Measurements from ENCODE around the gene CDC37L1. TPM values are rescaled to one million over a fixed set of nuclear protein-coding genes. Genes with fewer than 3 reads are reported as not detected.

CDC37L1 gene
- polyA plus RNA-seq, 1 donor (not counting 4 experiments of a cell fraction or from before 2014, with no cell fraction given): 15.5 TPM

DNA sequence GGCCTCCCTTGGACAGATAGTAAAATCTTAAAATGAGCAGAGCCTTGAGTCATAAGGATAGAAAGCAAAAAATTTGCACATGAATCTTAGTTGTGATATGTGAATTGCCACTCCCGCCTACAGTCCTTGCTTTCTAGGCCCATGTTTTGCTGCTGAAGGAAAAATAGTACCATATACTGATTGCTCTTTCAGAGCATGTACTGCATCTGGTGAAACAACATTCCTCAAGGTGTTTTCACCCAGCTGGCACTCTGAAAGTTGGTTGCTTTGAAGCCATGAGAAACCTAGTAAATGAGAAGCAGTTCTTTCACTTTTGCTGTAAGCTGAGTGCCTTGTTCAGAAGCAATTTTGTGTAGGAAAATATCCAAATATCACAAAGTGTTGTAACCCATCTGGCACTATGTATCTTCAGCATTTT is 10.3 kb downstream of the CDC37L1 start:
- peaks cover 18% of the 10 kb centered on the region for H3K79me2 ChIP-seq (ENCODE audit: control insufficient read depth, insufficient read depth, low read length)
- H3K4me2 ChIP-seq (ENCODE audit: control insufficient read depth, extremely low read depth, insufficient read depth, low read depth, low read length): no peak overlapping the region
- H3K27me3 ChIP-seq (ENCODE audit: control insufficient read depth, extremely low read depth, insufficient read depth, low read length): no peaks in the 10 kb centered on the region
- no peak for TF ChIP-seq EZH2 (IDR thresholded peaks at IDR 0.05; ENCODE audit: low read length)
- TF ChIP-seq CTCF (optimal IDR thresholded peaks at IDR 0.05 in 1 of 3, IDR thresholded peaks at IDR 0.05 in 1 of 3, conservative IDR thresholded peaks at IDR 0.05 in 1 of 3; ENCODE audit: extremely low read depth in 1 of 3, insufficient read depth in 2 of 3, low read length in 3 of 3): no peak
- H3K9ac ChIP-seq (ENCODE audit: control insufficient read depth, extremely low read depth, insufficient read depth, low read length): no peak overlapping the region
- H3K27ac ChIP-seq (ENCODE audit: control insufficient read depth, insufficient read depth, low read length): no peak overlapping the region
- H3K4me1 ChIP-seq (ENCODE audit: control insufficient read depth, extremely low read depth, insufficient read depth, low read length): peaks cover 3% of the 10 kb centered on the region
- H3K36me3 ChIP-seq (ENCODE audit: control insufficient read depth in 2 of 2, extremely low read depth in 1 of 2, insufficient read depth in 2 of 2, low read length in 2 of 2): peaks cover 6 to 11% of the 10 kb centered on the region in 2 experiments
- dilution Hi-C loops (cut with MboI; ENCODE audit: extremely low pct_ligation_motif_present, low sequenced_read_pairs): no loop called here
- no peaks in the 10 kb centered on the region for H3K9me1 ChIP-seq (ENCODE audit: control insufficient read depth, extremely low read depth, insufficient read depth, low read length)
- H3K9me3 ChIP-seq (ENCODE audit: control insufficient read depth, low read depth, low read length): no peaks in the 10 kb centered on the region
- H4K20me1 ChIP-seq (ENCODE audit: control insufficient read depth, extremely low read depth, insufficient read depth, low read length): no peaks in the 10 kb centered on the region
- FAIRE-seq: peak; percentile 59
- H3K4me3 ChIP-seq (ENCODE audit: control insufficient read depth in 2 of 3, extremely low read depth in 1 of 3, insufficient read depth in 2 of 3, low read depth in 1 of 3, low read length in 3 of 3): no peak overlapping the region
- no peak overlapping the region for H2AFZ ChIP-seq (ENCODE audit: control insufficient read depth, low read length)
- DNase-seq (ENCODE audit: low read depth, low spot score): no peak

- H3K79me2 ChIP-seq (ENCODE audit: control insufficient read depth, insufficient read depth, low read length): peaks cover 17% of the 10 kb centered on the region
- FAIRE-seq (no peak), DNase-seq (ENCODE audit: low read depth, low spot score) (no peak)
- H3K4me2 ChIP-seq (ENCODE audit: control insufficient read depth, extremely low read depth, insufficient read depth, low read depth, low read length): no peak overlapping the region
- no peak overlapping the region for H2AFZ ChIP-seq (ENCODE audit: control insufficient read depth, low read length)
- H3K9me1 ChIP-seq (ENCODE audit: control insufficient read depth, extremely low read depth, insufficient read depth, low read length): no peaks in the 10 kb centered on the region
- no peak overlapping the region for H3K9ac ChIP-seq (ENCODE audit: control insufficient read depth, extremely low read depth, insufficient read depth, low read length)
- H3K9me3 ChIP-seq (ENCODE audit: control insufficient read depth, low read depth, low read length): no peaks in the 10 kb centered on the region
- H3K27me3 ChIP-seq (ENCODE audit: control insufficient read depth, extremely low read depth, insufficient read depth, low read length): no peaks in the 10 kb centered on the region
- H3K27ac ChIP-seq (ENCODE audit: control insufficient read depth, insufficient read depth, low read length): no peak overlapping the region
- no peak for TF ChIP-seq CTCF (optimal IDR thresholded peaks at IDR 0.05 in 1 of 3, IDR thresholded peaks at IDR 0.05 in 1 of 3, conservative IDR thresholded peaks at IDR 0.05 in 1 of 3; ENCODE audit: extremely low read depth in 1 of 3, insufficient read depth in 2 of 3, low read length in 3 of 3)
- no peak for TF ChIP-seq EZH2 (IDR thresholded peaks at IDR 0.05; ENCODE audit: low read length)
- no peak overlapping the region for H3K4me3 ChIP-seq (ENCODE audit: control insufficient read depth in 2 of 3, extremely low read depth in 1 of 3, insufficient read depth in 2 of 3, low read depth in 1 of 3, low read length in 3 of 3)
- peaks cover 3% of the 10 kb centered on the region for H3K4me1 ChIP-seq (ENCODE audit: control insufficient read depth, extremely low read depth, insufficient read depth, low read length)
- dilution Hi-C loops (cut with MboI; ENCODE audit: extremely low pct_ligation_motif_present, low sequenced_read_pairs): no loop called here
- peaks cover 6 to 11% of the 10 kb centered on the region in 2 experiments for H3K36me3 ChIP-seq (ENCODE audit: control insufficient read depth in 2 of 2, extremely low read depth in 1 of 2, insufficient read depth in 2 of 2, low read length in 2 of 2)
- H4K20me1 ChIP-seq (ENCODE audit: control insufficient read depth, extremely low read depth, insufficient read depth, low read length): no peaks in the 10 kb centered on the region
Measured at GRCh38 chr9:4690144-4690543, 10.8 kb downstream of the CDC37L1 start.
